Smooth muscle cell (in vitro differentiated cells): ENCODE measurements around the gene SYPL1. TPM values are rescaled to one million over a fixed set of nuclear protein-coding genes. Genes with fewer than 3 reads are reported as not detected.

Source experiments
- DNase-seq: peaks from one replicate; lab custom pipeline; 2025; ENCODE audit not compliant: unreplicated experiment; lab: John Stamatoyannopoulos, UW
- H2AFZ ChIP-seq: fragments of 200-600 bp; sonication (generic); 2 replicates; pipeline ENCODE4 v1.6.0; 2016; ENCODE audit warnings: antibody characterized with exemption, low read depth, mild to moderate bottlenecking
- H3F3A ChIP-seq: fragments of 200-600 bp; sonication (generic); 2 replicates; pipeline ENCODE4 v1.6.0; 2017; ENCODE audit warnings: antibody characterized with exemption, low read depth
- H3K27ac ChIP-seq: fragments of 200-600 bp; sonication (generic); 2 replicates; pipeline ENCODE4 v1.5.1; 2016; ENCODE audit warnings: low read depth, mild to moderate bottlenecking
- H3K27me3 ChIP-seq: fragments of 200-600 bp; sonication (generic); 2 replicates; pipeline ENCODE4 v1.6.1; 2016; ENCODE audit warnings: low read depth, mild to moderate bottlenecking
- H3K36me3 ChIP-seq: fragments of 200-600 bp; sonication (generic); 2 replicates; pipeline ENCODE4 v1.5.1; 2016; ENCODE audit warnings: low read depth
- H3K4me1 ChIP-seq: fragments of 200-600 bp; sonication (generic); 2 replicates; pipeline ENCODE4 v1.5.1; 2016; ENCODE audit warnings: low read depth
- H3K4me2 ChIP-seq: fragments of 200-600 bp; sonication (generic); 2 replicates; pipeline ENCODE4 v1.6.0; 2016; ENCODE audit warnings: mild to moderate bottlenecking
- H3K4me3 ChIP-seq: fragments of 200-600 bp; sonication (generic); 2 replicates; pipeline ENCODE4 v1.5.1; 2016; ENCODE audit warnings: mild to moderate bottlenecking
- H3K79me2 ChIP-seq: fragments of 200-600 bp; sonication (generic); 2 replicates; pipeline ENCODE4 v1.6.0; 2016; ENCODE audit warnings: low read depth, mild to moderate bottlenecking
- H3K9ac ChIP-seq: fragments of 200-600 bp; sonication (generic); 2 replicates; pipeline ENCODE4 v1.6.0; 2016; ENCODE audit warnings: low read depth
- H3K9me3 ChIP-seq: fragments of 200-600 bp; sonication (generic); replicated peaks from 2 replicates; pipeline ENCODE4 v1.5.1; 2016; ENCODE audit warnings: low read depth
- H4K20me1 ChIP-seq: fragments of 200-600 bp; sonication (generic); 2 replicates; pipeline ENCODE4 v1.6.0; 2016; ENCODE audit warnings: low read depth
- WGBS: methylation state at CpG from one replicate; pipeline ENCODE4 v1.1.7; 2016; ENCODE audit warnings: low lambda C conversion rate; 5-methylcytosine and 5-hydroxymethylcytosine counted together
- polyA plus RNA-seq: library from polyadenylated mRNA; unstranded; fragments of >200 nt; fragmentation: Nextera tagmentation; extraction: Ambion mirVana; gene quantifications from 2 replicates; pipeline ENCODE4 v1.2.1, GENCODE V29; 2016
- total RNA-seq: library from RNA; depleted of rRNA; stranded (reverse); fragments of >200 nt; gene quantifications from 2 replicates; pipeline ENCODE4 v1.2.3, GENCODE V29; 2014
- TF ChIP-seq, protein P1 (sequence below): fragments of 200-600 bp; sonication (generic); IDR thresholded peaks from 2 replicates; pipeline ENCODE4 v1.5.1; 2017; ENCODE audit warnings: borderline replicate concordance, mild to moderate bottlenecking, antibody characterized with exemption; ENCODE audit not compliant: insufficient read depth, poor library complexity, severe bottlenecking

Gene SYPL1
- total RNA-seq = 93.3 and 107 TPM in 2 replicates
- polyA plus RNA-seq = 75.2 and 96.0 TPM in 2 replicates

DNA sequence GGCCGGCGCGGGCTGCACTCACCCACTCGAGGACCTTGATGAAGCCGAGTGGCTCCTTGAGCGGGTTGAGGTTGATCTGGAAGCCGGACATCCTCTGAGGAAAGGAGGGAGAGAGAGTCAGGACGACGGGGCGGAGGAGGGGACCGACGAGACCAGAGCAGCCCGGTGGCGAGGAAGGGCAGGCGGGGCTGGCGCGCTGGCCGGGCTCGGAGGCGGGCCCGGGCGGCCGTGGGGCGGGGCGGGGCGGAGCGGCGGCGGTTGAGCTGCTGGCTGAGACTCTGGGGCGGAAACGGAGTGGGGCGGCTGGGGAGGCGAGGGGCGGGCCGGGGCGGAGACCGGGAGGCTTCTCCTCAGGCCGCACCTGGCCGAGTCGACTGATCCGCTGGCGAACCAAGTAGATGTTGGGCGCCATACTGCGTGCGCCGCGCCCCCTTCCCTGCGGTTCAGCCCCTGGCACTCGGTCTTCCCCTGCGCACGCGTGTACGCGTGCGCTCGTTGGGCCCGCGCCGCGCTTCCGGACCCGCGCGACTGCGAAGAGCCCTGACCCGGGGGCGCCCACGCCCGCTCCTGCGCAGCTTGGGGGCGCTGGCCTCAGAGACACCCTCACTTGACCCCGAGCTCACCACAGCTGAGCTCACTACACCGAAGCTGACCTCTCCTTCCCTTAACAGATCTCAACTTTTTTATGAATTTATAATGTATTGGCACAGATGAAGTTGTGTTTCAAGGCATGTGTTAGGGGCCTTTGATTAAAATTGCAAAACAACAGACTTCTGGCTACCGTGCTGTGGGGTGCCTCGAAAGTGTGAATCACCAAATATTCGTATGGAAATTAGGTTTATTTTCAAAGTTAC is at the start of gene SYPL1:
SYPL1 (minus strand) TSS at position 195 of the 854 bp plus-strand sequence; CDS start at position 91, 104 bp downstream.
- peak within 1 kb of the TSS; percentile 88 for H3K9ac ChIP-seq
- peaks cover 9% of the 10 kb centered on the region for H3F3A ChIP-seq
- TF ChIP-seq, protein P1, sequence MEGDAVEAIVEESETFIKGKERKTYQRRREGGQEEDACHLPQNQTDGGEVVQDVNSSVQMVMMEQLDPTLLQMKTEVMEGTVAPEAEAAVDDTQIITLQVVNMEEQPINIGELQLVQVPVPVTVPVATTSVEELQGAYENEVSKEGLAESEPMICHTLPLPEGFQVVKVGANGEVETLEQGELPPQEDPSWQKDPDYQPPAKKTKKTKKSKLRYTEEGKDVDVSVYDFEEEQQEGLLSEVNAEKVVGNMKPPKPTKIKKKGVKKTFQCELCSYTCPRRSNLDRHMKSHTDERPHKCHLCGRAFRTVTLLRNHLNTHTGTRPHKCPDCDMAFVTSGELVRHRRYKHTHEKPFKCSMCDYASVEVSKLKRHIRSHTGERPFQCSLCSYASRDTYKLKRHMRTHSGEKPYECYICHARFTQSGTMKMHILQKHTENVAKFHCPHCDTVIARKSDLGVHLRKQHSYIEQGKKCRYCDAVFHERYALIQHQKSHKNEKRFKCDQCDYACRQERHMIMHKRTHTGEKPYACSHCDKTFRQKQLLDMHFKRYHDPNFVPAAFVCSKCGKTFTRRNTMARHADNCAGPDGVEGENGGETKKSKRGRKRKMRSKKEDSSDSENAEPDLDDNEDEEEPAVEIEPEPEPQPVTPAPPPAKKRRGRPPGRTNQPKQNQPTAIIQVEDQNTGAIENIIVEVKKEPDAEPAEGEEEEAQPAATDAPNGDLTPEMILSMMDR = no peak
- H3K4me2 ChIP-seq = peak within 1 kb of the TSS; percentile 93
- WGBS = 4% methylated on average over 49 of the region's 76 CpGs
- no peaks in the 10 kb centered on the region for H3K27me3 ChIP-seq
- H3K4me1 ChIP-seq = peaks cover 30% of the 10 kb centered on the region
- H4K20me1 ChIP-seq = peaks cover 40% of the 10 kb centered on the region
- peak within 1 kb of the TSS; percentile 97 for H2AFZ ChIP-seq
- no peaks in the 10 kb centered on the region for H3K36me3 ChIP-seq
- peaks cover 42% of the 10 kb centered on the region for H3K79me2 ChIP-seq
- H3K4me3 ChIP-seq = peak within 1 kb of the TSS; percentile 76
- H3K9me3 ChIP-seq = no peaks in the 10 kb centered on the region
- peak within 1 kb of the TSS; percentile 91 for H3K27ac ChIP-seq
- DNase-seq = peak; percentile 86

DNA sequence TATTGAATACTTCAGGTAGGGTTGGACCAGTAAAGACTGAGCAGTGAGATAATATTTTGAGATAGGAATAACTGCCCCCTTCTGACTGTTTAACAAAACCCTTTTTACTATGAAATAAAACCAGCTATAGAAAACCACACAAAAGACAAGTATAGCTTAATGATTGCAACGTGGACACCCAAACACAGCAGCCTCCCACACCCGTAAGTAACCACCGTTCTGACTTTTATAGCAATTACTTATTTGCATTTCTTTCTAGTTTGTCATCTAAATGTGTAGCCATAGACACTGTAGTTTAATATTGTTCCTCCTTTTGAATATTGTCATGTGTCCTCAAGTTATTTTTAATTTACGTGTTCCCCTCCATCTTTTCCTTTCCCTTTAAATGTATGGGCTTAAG is 42.9 kb upstream of the SYPL1 start:
- Histone ChIP-seq H3K79me2 (no peaks in the 10 kb centered on the region), H3K4me2 (no peak overlapping the region), H3K27me3 (peaks cover 4% of the 10 kb centered on the region), H3K9me3 (no peaks in the 10 kb centered on the region), H2AFZ (no peak overlapping the region), H3K27ac (no peak overlapping the region), H3K9ac (no peak overlapping the region), H3K4me1 (no peaks in the 10 kb centered on the region), H4K20me1 (no peaks in the 10 kb centered on the region), H3F3A (no peaks in the 10 kb centered on the region), H3K4me3 (no peak overlapping the region), H3K36me3 (no peaks in the 10 kb centered on the region)
- TF ChIP-seq, protein P1 = no peak
- DNase-seq = no peak
- 79% methylated on average over 4 of the region's 4 CpGs for WGBS

DNA sequence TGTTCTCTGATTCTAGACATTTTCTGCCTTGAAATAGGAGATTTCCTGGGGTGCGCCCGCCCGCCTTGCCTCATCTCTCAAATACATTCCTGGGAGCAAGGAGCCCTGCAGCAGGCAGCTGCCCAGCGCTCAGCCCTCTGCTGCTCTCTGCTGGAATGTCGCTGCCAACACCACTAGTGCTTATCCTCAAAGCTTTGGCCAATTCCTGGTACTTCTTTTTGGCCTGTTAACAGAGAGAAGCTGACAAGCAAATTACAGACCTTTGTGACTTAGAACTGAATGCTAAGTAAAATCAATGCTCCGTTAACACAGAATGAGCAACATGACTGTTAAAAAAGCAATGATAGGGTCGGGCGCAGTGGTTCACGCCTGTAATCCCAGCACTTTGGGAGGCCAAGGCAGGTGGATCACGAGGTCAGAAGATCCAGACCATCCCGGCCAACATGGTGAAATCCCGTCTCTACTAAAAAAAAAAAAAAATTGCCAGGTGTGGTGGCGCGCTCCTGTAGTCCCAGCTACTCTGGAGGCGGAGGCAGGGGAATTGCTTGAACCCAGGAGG is 41.9 kb upstream of the SYPL1 start:
- DNase-seq = peak; percentile 20
- WGBS = 60% methylated on average over 15 of the region's 15 CpGs
- no peak overlapping the region for H2AFZ ChIP-seq

More for the DNA sequence above, 41.9 kb upstream of the SYPL1 start:
- Histone ChIP-seq H3K27ac (no peak overlapping the region), H3K4me1 (no peaks in the 10 kb centered on the region), H3K79me2 (no peaks in the 10 kb centered on the region), H3K4me2 (peak overlapping the region; percentile 42), H3K9ac (no peak overlapping the region), H3K27me3 (peaks cover 4% of the 10 kb centered on the region), H4K20me1 (no peaks in the 10 kb centered on the region), H3K9me3 (no peaks in the 10 kb centered on the region), H3F3A (no peaks in the 10 kb centered on the region), H3K4me3 (no peak overlapping the region), H3K36me3 (no peaks in the 10 kb centered on the region)
- TF ChIP-seq, protein P1 = peak; percentile 96
